Stimulated activated CD4-positive, alpha-beta T cell treated with anti-CD3 and anti-CD28 coated beads, Interleukin-2, amount 100 ng/mL, for 24 hours (primary cell): ENCODE measurements around the gene FTCD.
"Not testable (repeated sequence)": the region's sequence is repeated elsewhere in the genome, so short reads cannot be mapped to it uniquely, and the experiment has no call there.

Experiments
- DNase-seq, 2 donors: peaks; one replicate each; pipeline ENCODE4 v3.0.0-alpha.2; 2020

Gene FTCD

GRCh38 chr21:46108827-46109312 lies 46.5 kb downstream of the FTCD start:
- DNase-seq, result peak in 1 of 2 donors; percentile 4

DNA sequence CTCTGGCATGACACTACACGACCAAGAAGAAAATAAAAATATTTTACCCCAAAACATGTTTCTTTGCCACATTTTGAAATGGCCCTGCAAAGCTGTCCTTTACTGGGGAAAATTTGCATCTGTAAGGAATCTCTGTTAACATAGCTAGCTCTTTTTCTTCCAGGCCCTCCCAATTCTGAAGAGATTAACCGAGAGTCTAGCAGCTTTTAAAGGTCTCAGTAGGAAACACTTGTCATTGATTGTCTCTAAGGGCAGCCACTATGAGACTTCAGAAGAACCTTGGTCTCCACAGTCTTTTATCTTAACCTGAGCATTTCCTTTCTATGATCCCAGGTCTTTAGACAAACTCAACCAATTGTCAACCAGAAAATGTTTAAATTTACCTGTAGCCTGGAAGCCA lies 48.0 kb downstream of the FTCD start:
- not testable (repeated sequence) for DNase-seq

- DNase-seq, result no peak
These were observed 51.3 kb downstream of the FTCD start for GRCh38 chr21:46104104-46104503.

- DNase-seq, result peak in 1 of 2 donors; percentile 0
These were observed 54.5 kb downstream of the FTCD start for GRCh38 chr21:46100906-46101305.

DNA sequence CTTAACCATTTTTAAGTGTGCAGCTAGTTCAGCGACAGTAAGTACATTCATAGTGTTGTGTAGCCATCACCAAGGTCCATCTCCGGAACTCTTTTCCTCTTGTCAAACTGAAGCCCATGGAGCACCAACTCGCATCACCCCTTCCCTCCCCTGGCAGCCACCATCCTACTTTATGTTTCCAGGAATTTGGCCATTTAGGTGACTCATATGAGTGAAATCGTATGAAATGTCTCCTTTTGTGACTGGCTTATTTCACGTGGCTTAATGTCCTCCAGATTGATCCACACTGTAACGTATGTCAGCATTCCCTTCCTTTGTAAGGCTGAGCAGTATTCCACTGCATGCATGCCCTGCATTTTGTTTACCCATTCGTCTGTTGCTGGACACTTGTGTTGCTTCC lies 55.0 kb downstream of the FTCD start:
- DNase-seq, result peak in 1 of 2 donors; percentile 5

GRCh38 chr21:46100020-46100419 lies 55.4 kb downstream of the FTCD start:
- peak in 1 of 2 donors; percentile 0 for DNase-seq

- DNase-seq, result peak in 1 of 2 donors; percentile 13
These were observed 55.9 kb downstream of the FTCD start for GRCh38 chr21:46099476-46099875.

DNA sequence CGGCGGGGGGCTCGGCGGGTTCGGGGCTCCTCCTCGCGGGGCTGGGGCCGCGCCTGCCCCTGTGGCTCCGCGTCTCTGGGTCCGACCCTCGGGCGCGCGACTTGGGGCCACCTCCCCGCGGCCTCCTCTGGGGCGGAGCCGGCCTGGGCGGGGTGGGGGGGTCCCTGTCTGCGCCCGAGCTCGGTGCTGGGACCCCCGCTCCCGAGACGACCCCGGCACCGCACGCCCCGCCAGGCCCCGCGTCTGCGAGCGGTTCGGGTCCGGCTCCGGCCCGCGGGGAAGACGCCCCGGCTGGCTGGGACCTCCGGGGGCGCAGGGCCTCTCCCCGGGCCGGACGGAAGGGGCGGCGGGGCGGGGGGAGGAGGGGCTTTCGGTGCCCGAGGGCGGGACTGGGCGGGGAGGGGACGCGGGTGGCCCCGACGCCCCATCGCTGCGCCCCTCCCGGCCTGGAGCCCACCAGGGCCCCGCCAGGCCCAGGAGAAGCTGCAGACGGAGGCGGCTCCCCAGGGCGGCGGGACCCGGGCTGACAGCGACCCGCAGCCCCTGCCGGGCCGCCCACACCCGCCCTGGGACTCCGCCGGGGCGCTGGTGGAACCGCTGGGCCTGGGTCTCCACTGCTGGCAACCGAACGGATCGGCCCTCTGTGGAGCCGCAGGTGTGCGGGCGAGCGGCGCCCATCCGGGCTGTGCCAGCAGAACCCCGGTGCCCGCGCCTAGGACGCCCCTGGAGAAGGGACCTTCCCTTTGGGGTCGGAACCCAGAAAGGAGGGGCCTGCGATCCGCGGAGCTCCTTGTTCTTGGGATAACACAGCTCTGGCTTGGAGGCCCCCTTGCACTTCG lies 56.9 kb downstream of the FTCD start:
- DNase-seq, result peak; percentile 14 to 19

DNA sequence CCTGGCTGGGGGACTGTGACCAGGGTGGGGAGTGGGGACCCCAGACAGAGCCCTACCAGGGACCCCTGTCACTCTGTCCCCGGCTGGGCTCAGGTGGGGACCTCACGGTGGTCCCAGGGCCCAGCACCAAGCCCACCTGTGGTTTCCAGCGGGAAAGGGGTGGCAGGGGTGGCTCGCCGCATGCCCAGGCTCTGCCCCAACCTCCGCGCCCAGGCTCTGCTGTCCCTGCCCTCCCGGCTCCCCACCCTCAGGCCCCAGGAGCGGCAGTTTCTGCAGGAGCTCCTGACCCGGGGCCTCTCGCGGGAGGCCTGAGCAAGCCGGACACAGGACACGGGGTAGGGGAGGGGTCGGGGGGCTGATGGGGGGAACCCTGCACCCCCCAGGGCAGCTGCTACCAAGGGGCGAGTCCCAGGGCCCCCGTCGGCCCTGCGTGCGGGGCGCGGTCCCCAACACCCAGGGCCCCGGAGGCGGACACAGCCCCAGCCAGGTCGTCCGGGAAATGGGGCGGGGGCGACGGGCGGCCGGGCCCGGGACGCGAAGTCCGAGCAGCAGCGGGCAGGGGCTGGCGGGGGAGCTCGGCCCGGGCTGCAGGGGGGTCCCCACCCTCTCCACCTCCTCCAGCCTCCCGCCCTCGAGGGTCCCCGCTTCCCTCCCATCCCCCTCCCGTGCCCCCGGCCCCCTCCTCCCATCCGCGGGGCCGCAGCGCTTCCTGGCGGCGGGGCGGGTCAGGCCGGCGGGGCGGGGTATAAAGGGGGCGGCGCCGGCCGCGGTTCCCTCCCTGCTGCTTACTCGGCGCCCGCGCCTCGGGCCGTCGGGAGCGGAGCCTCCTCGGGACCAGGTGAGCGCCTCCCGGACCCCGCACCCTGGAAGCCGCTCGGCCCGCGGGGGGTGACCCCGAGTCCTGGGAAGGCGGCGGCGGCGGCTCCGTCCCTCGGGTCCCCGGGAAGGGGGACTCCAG lies 57.8 kb downstream of the FTCD start, which contains the start of gene COL6A2:
TSS of gene COL6A2 (plus strand) at position 777 of the 958 bp plus-strand sequence.
- DNase-seq, result peak; percentile 63 to 72

- peak in 1 of 2 donors; percentile 16 for DNase-seq
These were observed 58.6 kb downstream of the FTCD start for GRCh38 chr21:46096596-46097335.

GRCh38 chr21:46095814-46096595 lies 59.4 kb downstream of the FTCD start:
- peak in 1 of 2 donors; percentile 3 for DNase-seq

GRCh38 chr21:46095083-46095719 lies 60.2 kb downstream of the FTCD start:
- DNase-seq, result peak in 1 of 2 donors; percentile 3

GRCh38 chr21:46094401-46095082 lies 60.8 kb downstream of the FTCD start:
- peak in 1 of 2 donors; percentile 3 for DNase-seq

DNA sequence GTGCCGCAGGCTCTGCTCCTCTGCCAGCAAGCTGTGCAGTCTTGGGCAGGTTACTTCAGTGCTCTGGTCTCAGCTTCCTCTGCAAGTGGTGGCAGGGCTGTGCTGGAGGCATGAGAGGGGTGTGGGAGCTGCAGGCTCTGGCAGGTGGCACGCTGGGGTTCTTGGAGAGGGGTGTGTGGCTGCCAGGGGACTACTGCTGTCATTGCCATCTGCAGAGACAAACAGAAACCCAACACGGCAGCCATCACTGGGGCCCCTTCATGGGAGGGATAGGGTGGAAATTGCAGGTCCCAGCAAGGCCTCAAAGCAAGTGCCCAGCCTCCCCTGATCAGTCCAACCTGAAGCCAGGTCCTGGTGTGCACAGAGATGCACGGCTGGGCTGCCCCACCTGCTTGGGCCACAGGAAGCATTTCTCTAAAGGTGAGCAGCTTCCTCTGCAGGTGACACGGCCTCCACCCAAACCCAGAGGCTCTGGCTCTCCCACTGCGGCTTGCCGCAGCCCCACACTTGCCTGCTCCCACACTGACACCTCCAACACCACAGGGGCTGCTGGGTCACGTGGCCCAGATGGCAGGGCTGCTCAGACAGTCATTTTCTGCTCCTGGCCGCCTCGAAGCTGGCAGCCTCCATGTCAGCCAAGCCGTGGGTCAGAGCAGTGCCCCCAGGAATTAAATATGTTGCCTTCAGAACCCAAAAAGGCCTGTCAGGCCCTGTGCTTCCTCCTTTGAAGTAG lies 61.5 kb downstream of the FTCD start:
- DNase-seq, result peak in 1 of 2 donors; percentile 13

DNA sequence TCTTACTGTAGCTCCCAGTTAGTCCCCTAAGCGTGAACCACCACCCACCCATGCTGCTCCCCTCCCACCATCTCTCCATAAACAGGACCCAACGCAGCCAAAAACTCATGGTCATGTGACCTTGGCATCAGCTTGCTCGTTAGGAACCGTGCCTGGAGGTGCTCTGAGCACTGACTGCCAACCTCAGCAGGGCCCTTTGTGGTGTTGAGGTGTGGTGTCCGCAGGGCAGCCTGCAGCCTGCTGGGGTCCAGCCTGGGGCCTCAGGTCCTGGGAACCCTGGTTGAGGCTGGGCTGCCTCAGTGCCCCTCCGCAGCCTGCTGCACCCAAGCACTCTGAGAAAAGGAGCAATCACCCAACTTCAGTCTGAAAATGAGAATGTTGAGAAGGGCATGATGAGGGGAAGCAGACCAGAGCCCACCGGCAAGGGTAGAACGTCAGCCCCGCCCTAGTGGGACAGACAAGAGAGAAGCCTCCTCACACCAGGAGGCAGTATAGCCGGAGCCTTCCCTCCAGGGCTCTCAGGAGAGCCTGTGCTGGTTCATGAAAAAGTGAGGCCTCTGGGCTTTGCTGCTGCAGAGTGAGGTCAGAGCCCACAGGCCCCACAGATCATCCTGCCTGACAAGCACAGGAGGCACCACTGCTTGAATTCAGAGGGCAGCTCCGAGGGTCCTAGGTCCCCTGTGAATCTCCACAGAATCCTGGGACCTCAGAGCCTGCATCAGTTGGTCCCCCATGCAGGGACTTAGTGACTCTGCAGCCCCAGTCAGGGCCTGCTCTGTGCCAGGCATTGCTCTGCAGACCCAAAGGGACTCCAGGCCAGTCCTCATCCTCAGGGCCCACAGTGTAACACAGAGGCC lies 62.3 kb downstream of the FTCD start:
- peak in 1 of 2 donors; percentile 13 for DNase-seq

DNA sequence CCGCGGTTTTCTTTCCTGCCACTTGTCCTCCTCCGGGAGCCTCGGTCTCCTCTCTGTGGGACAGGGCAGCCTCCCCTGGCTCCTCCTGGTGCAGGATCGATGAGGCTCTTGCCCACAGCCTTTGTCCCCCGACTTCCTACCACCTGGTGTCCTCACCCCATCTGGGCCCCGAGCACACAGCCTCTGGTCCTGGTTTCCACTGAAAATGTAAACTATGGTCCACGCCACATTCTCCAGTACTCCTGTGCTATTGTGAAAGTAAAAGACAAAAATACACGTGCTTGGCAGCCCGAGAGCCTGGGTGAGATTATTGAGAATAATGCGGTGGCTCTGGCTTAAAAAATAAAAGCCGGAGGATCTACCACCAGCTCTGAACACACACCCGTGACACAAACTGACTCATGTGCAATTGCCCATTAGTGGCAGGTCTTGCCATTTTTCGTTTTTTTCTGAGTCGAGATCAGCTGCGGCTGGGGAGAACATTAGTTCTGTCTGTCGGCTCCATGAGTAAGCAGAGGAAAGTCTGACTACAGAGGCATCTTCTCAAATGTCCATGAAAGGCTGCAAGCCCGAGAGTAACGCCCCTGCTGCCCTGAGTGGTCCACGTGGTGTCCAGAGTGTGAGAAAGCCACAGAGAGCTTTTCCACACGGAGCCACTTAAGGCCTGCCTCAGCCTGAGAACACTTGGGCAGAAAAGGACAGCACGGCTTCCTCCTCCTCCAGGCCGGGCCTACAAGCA lies 63.2 kb downstream of the FTCD start:
- DNase-seq, result peak in 1 of 2 donors; percentile 6

- DNase-seq, result peak in 1 of 2 donors; percentile 16
These were observed 63.8 kb downstream of the FTCD start for GRCh38 chr21:46091631-46092025.

DNA sequence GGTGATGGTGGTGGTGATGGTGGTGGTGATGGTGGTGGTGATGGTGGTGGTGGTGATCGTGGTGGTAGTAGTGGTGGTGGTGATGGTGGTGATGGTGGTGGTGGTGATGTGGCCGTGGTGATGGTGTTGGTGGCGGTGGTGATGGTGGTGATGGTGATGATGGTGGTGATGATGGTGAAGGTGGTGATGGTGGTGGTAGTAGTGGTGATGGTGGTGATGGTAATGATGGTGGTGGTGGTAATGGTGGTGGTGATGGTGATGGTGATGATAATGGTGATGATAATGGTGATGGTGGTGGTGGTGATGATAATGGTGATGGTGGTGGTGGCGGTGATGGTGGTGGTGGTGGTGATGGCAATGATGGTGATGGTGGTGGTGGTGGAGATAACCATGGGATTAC lies 64.3 kb downstream of the FTCD start:
- peak in 1 of 2 donors; percentile 3 for DNase-seq
